GM12874 (cell line): ENCODE data around the gene IRF9.

Experiments used
- CTCF ChIP-seq: IDR thresholded peaks from 2 replicates; pipeline ENCODE4 v1.5.1; 2011; ENCODE audit warnings: low read depth, mild to moderate bottlenecking, control low read depth, low read length, moderate library complexity; ENCODE audit not compliant: insufficient read depth

IRF9 gene

GRCh38 chr14:24138396-24139271 lies 22.4 kb upstream of the IRF9 start:
- no peak for TF ChIP-seq CTCF

- TF ChIP-seq CTCF, result no peak
These were observed 21.7 kb upstream of the IRF9 start for GRCh38 chr14:24139272-24139934.

GRCh38 chr14:24141097-24141880 lies 19.8 kb upstream of the IRF9 start, which contains the start of gene EMC9:
TSS of gene EMC9 (minus strand) at chr14:24141591. CDS start at chr14:24141304, 287 bp downstream.
- peak; percentile 33; the same call in 1 of the 2 replicates for TF ChIP-seq CTCF

- TF ChIP-seq CTCF, result no peak
These were observed 17.6 kb upstream of the IRF9 start for GRCh38 chr14:24143511-24143910.

GRCh38 chr14:24144451-24144850 lies 16.6 kb upstream of the IRF9 start:
- TF ChIP-seq CTCF, result no peak

- TF ChIP-seq CTCF, result no peak
These were observed 15.8 kb upstream of the IRF9 start for GRCh38 chr14:24145219-24145618.
